ENCODE data around the gene STRN3.
"Not testable (repeated sequence)": the region's sequence is repeated elsewhere in the genome, so short reads cannot be mapped to it uniquely, and the experiment has no call there.

The STRN3 gene

GRCh38 chr14:31026077-31026449 is at the start of gene STRN3:
STRN3 (minus strand) TSS chr14:31026379; CDS start chr14:31026185, 194 bp downstream.
- DNase-seq, result no peak

- no peak for DNase-seq
Observed at GRCh38 chr14:31075144-31075543, 49.0 kb upstream of the STRN3 start.

GRCh38 chr14:31071151-31071550 is 45.0 kb upstream of the STRN3 start:
- DNase-seq, result no peak

GRCh38 chr14:31070431-31070830 is 44.3 kb upstream of the STRN3 start:
- no peak for DNase-seq

- no peak for DNase-seq
Observed at GRCh38 chr14:31069343-31069742, 43.2 kb upstream of the STRN3 start.

- no peak for DNase-seq
Observed at GRCh38 chr14:31068235-31068634, 42.1 kb upstream of the STRN3 start.

- DNase-seq, result not testable (repeated sequence)
Observed at GRCh38 chr14:31062908-31063307, 36.7 kb upstream of the STRN3 start.

- no peak for DNase-seq
Observed at GRCh38 chr14:31060253-31060875, 34.2 kb upstream of the STRN3 start.

- no peak for DNase-seq
Observed at GRCh38 chr14:31059152-31059924, 33.2 kb upstream of the STRN3 start.

GRCh38 chr14:31057701-31058364 is 31.7 kb upstream of the STRN3 start:
- DNase-seq, result no peak

- no peak for DNase-seq
Observed at GRCh38 chr14:31057035-31057434, 30.9 kb upstream of the STRN3 start.

- DNase-seq, result not testable (repeated sequence)
Observed at GRCh38 chr14:31052905-31053586, 26.9 kb upstream of the STRN3 start.

GRCh38 chr14:31051511-31051910 is 25.3 kb upstream of the STRN3 start:
- DNase-seq, result no peak

GRCh38 chr14:31051023-31051422 is 24.8 kb upstream of the STRN3 start:
- no peak for DNase-seq

GRCh38 chr14:31047503-31047902 is 21.3 kb upstream of the STRN3 start:
- no peak for DNase-seq

GRCh38 chr14:31045501-31046080 is 19.4 kb upstream of the STRN3 start:
- DNase-seq, result no peak

GRCh38 chr14:31043379-31043778 is 17.2 kb upstream of the STRN3 start:
- DNase-seq, result no peak

- not testable (repeated sequence) for DNase-seq
Observed at GRCh38 chr14:31042893-31043292, 16.7 kb upstream of the STRN3 start.

- no peak for DNase-seq
Observed at GRCh38 chr14:31042300-31042699, 16.1 kb upstream of the STRN3 start.

GRCh38 chr14:31038521-31039166 is 12.5 kb upstream of the STRN3 start:
- DNase-seq, result no peak

GRCh38 chr14:31037709-31038221 is 11.6 kb upstream of the STRN3 start:
- DNase-seq, result no peak

- no peak for DNase-seq
Observed at GRCh38 chr14:31036552-31036951, 10.4 kb upstream of the STRN3 start.

All from stimulated activated CD4-positive, alpha-beta T cell treated with anti-CD3 and anti-CD28 coated beads, Interleukin-4, amount 100 ng/mL, for 24 hours (primary cell).